GM23248 (cell line): ENCODE data around the gene ZNF184. TPM values are rescaled to one million over a fixed set of nuclear protein-coding genes. Genes with fewer than 3 reads are reported as not detected.

Experiments
- DNase-seq: peaks from one replicate; pipeline ENCODE4 v3.0.0-alpha.2; 2015
- H2AFZ ChIP-seq: fragments of 200-600 bp; sonication (generic); 2 replicates; pipeline ENCODE4 v1.6.1; 2016; ENCODE audit warnings: antibody characterized with exemption
- H3F3A ChIP-seq: fragments of 200-600 bp; sonication (generic); 2 replicates; pipeline ENCODE4 v1.6.1; 2016; ENCODE audit warnings: mild to moderate bottlenecking, antibody characterized with exemption, mixed run types; ENCODE audit not compliant: insufficient read depth
- H3K27ac ChIP-seq: fragments of 200-600 bp; sonication (generic); 2 replicates; pipeline ENCODE4 v1.5.1; 2016; ENCODE audit warnings: mild to moderate bottlenecking
- H3K27me3 ChIP-seq: fragments of 200-600 bp; sonication (generic); replicated peaks from 2 replicates; pipeline ENCODE4 v1.6.1; 2016; ENCODE audit warnings: mild to moderate bottlenecking; ENCODE audit not compliant: insufficient read depth
- H3K36me3 ChIP-seq: fragments of 200-600 bp; sonication (generic); 2 replicates; pipeline ENCODE4 v1.6.1; 2016; ENCODE audit warnings: low read depth, mild to moderate bottlenecking
- H3K4me1 ChIP-seq: fragments of 200-600 bp; sonication (generic); 2 replicates; pipeline ENCODE4 v1.6.1; 2016; ENCODE audit warnings: mild to moderate bottlenecking; ENCODE audit not compliant: insufficient read depth
- H3K4me2 ChIP-seq: fragments of 200-600 bp; sonication (generic); one replicate; pipeline ENCODE4 v1.6.1; 2016; ENCODE audit warnings: mild to moderate bottlenecking; ENCODE audit not compliant: unreplicated experiment
- H3K4me3 ChIP-seq: fragments of 200-600 bp; sonication (generic); 2 replicates; pipeline ENCODE4 v1.5.1; 2016; ENCODE audit warnings: mild to moderate bottlenecking
- H3K79me2 ChIP-seq: fragments of 200-600 bp; sonication (generic); 2 replicates; pipeline ENCODE4 v1.6.1; 2016; ENCODE audit warnings: mild to moderate bottlenecking; ENCODE audit not compliant: insufficient read depth
- H3K9ac ChIP-seq: fragments of 200-600 bp; sonication (generic); 2 replicates; pipeline ENCODE4 v1.6.1; 2016; ENCODE audit warnings: mild to moderate bottlenecking
- H3K9me2 ChIP-seq: fragments of 200-600 bp; sonication (generic); 2 replicates; pipeline ENCODE4 v1.6.1; 2016; ENCODE audit warnings: mixed run types, mild to moderate bottlenecking, moderate library complexity; ENCODE audit not compliant: insufficient read depth
- H3K9me3 ChIP-seq: fragments of 200-600 bp; sonication (generic); one replicate; pipeline ENCODE4 v1.6.1; 2017; ENCODE audit warnings: low read depth
- H4K20me1 ChIP-seq: fragments of 200-600 bp; sonication (generic); 2 replicates; pipeline ENCODE4 v1.6.0; 2016; ENCODE audit not compliant: insufficient read depth
- EZH2 ChIP-seq: fragments of 200-600 bp; sonication (generic); IDR thresholded peaks from 2 replicates; pipeline ENCODE4 v1.6.1; 2018; ENCODE audit warnings: antibody characterized with exemption, mild to moderate bottlenecking; ENCODE audit not compliant: insufficient read depth, poor library complexity, severe bottlenecking
- EZH2phosphoT487 ChIP-seq: fragments of 200-600 bp; sonication (generic); IDR thresholded peaks from 2 replicates; pipeline ENCODE4 v1.6.1; 2018; ENCODE audit warnings: antibody characterized with exemption, moderate library complexity, mild to moderate bottlenecking, low read depth; ENCODE audit not compliant: insufficient read depth
- WGBS, 2 experiments: methylation state at CpG; one replicate each; pipeline ENCODE4 v1.1.6; 2015 to 2017; ENCODE audit warnings: low lambda C conversion rate in 2 of 2, low coverage in 1 of 2; ENCODE audit errors: missing lambda C conversion rate in 2 of 2; 5-methylcytosine and 5-hydroxymethylcytosine counted together
- in situ Hi-C: fragments of 300-500 bp; cut with MboI; formaldehyde crosslinking; loops from 2 replicates; pipeline ENCODE4 v1.15.0; 2020
- polyA plus RNA-seq: library from polyadenylated mRNA; unstranded; fragments of >200 nt; fragmentation: Nextera tagmentation; extraction: Ambion mirVana; gene quantifications from 2 replicates; pipeline ENCODE4 v1.2.1, GENCODE V29; 2016
- total RNA-seq: library from RNA; depleted of rRNA; stranded (reverse); fragments of >200 nt; shearing (Covaris generic); gene quantifications from 2 replicates; pipeline ENCODE4 v1.2.3, GENCODE V29; 2014; rRNA removed

The ZNF184 gene
- total RNA-seq (3.2 and 3.8 TPM in 2 replicates), polyA plus RNA-seq (3.8 TPM in 2 replicates)

DNA sequence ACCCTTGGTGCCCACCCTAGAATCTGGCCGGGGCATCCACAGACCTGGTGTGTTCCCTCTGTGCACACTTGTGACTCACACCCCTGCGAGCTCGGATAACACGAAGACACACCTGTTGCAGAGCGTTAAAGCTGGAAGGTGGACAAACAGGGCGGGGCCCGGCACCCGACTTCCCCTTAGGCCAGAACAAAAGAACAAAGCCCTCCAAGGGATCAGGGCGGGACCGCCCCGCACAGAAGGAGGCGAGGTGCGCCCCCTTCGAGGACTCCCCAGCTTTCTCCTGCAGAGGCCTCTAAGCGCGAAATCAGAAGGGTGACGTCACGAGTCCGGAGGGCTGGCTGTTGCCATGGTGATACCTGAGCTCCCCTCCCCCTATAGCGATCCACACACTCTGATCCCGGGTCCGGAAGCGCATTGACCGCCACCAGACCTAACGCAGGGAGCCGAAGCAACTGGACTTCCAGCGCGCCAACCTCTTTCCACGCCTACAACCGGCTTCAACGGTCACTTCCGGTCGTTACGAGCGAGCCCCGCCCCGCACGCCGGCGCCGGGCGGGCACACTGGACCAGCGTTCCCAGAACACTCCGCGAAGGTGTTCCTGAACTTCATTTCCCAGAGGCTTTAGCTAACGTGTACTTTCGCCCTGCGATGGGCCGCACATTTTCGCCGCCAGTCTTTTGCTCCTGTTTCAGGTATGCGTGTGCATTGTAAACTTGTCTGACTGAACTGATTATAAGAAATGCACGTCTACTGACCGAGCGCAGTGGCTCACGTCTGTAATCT, at the start of gene ZNF184:
Gene ZNF184 (minus strand): TSS at position 489 of the 784 bp plus-strand sequence. CDS start 811 bp downstream, outside the sequence.
- peak within 1 kb of the TSS; percentile 75 for H3K27ac ChIP-seq
- H3K9ac ChIP-seq: peak within 1 kb of the TSS; percentile 83
- in situ Hi-C loops: no loop called here
- no peaks in the 10 kb centered on the region for H3K9me3 ChIP-seq
- H3K36me3 ChIP-seq: 0 out of 2 replicates have a peak, but pooled peaks cover 2% of the 10 kb centered on the region
- no peaks in the 10 kb centered on the region for H3K9me2 ChIP-seq
- H3K79me2 ChIP-seq: peaks cover 14% of the 10 kb centered on the region; the same call in 1 of the 2 replicates
- H3K4me3 ChIP-seq: peak within 1 kb of the TSS; percentile 98
- H3F3A ChIP-seq: peaks cover 13% of the 10 kb centered on the region
- H3K27me3 ChIP-seq: no peaks in the 10 kb centered on the region
- peak; percentile 99 for DNase-seq
- peak within 1 kb of the TSS; percentile 96 for H3K4me2 ChIP-seq
- no peaks in the 10 kb centered on the region for H4K20me1 ChIP-seq
- H3K4me1 ChIP-seq: peaks cover 15% of the 10 kb centered on the region; the same call in 1 of the 2 replicates
- peak within 1 kb of the TSS; percentile 94 for H2AFZ ChIP-seq
- TF ChIP-seq EZH2phosphoT487 (no peak), EZH2 (no peak)
- 1% methylated on average over 55 to 56 of the region's 56 CpGs for WGBS, 2 experiments

DNA sequence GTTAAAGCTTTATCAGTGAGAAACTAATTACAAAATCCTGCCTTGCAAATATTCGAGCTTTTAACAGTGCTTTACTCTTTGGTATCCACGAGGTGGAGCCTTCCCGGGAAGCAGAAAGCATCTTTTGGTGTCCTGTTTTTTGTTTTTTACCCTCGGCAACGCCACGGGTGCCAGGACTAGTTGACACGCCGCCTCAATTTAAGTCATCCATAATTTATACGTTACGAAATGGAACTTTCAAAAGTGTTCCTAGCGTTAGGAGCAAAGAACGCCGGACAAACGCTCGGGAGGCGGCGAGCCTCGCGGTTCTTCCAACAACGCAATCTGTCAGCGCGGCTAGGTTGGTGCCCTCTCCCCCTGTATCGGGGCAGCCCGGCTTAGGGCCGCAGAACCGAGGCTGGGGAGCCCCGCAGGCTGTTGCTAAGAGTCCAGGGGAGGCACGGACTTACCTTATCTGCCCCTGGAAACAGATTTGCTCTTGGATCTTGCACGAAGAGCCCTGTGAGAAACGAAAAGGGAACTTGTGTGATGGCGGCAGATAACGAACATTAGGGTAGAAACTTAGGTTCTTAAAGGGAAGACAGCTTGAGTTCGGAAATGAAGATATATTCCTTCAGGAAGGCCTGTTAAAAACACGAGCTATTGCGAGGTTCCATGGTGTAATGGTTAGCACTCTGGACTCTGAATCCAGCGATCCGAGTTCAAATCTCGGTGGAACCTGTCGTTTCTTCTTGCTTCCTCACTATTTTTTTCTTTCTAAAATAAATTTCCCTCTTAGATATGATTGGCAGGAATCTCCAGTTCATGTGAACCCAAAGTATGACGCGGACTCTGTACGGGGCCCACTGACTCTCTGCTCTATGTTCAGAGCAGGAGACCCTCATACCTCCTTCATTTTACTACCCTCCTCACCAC, 46.2 kb upstream of the ZNF184 start:
- H3K36me3 ChIP-seq: no peaks in the 10 kb centered on the region
- no peak for TF ChIP-seq EZH2phosphoT487
- TF ChIP-seq EZH2: no peak
- in situ Hi-C loops: no loop called here
- H3K9me2 ChIP-seq: no peaks in the 10 kb centered on the region
- DNase-seq: peak; percentile 93
- H3K27me3 ChIP-seq: peaks cover 26% of the 10 kb centered on the region
- H3K27ac ChIP-seq: peak overlapping the region; percentile 85
- H3K4me1 ChIP-seq: 0 out of 2 replicates have a peak, but pooled peaks cover 8% of the 10 kb centered on the region
- H3K9ac ChIP-seq: peak overlapping the region; percentile 91
- no peaks in the 10 kb centered on the region for H3K9me3 ChIP-seq
- 0 to 1% methylated on average over 42 of the region's 42 CpGs for WGBS, 2 experiments
- peak overlapping the region; percentile 91 for H3K4me2 ChIP-seq
- peaks cover 13% of the 10 kb centered on the region for H3F3A ChIP-seq
- H4K20me1 ChIP-seq: no peaks in the 10 kb centered on the region
- H3K4me3 ChIP-seq: peak overlapping the region; percentile 99
- H3K79me2 ChIP-seq: no peaks in the 10 kb centered on the region
- H2AFZ ChIP-seq: peak overlapping the region; percentile 100

DNA sequence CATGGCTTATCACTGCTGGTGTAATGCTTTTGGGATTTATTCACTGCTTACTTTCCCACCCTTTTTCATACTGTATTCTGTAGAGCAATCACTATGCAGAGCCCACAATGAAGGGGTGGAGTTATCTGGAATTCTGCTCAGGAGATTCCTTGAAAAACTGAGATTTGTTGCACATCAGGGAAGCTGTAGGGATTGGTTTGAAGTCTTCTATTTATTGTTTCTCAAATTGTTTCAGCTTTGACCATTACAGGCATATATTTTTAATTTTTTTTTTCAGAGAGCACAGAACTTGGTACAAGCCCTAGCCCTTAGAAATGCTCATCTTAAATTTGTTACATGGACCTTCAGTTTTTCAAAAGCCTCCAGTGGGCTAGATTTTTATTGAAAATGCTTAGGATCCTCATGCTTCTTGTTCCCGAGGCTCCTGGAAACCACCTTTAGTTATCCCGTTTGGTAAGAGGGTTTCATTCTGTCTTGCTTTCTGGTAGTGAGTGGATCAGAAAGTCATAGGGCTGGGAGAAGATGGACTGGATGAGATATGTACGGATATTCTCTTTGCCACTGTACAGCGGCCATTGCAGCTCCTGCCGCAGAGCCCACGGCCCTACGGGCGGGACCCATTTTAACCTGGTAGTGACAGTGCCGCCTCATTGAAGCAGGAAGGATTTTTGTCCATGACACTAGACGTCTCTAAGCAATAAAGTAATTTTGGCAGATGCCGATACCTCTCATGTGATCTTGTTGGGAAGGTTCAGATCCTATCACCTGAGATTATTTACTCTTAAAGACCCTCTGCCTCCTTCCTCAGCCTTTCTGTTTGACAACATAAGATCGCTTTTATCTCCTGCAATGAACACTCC, 45.3 kb upstream of the ZNF184 start:
- H3K36me3 ChIP-seq: no peaks in the 10 kb centered on the region
- H3K27ac ChIP-seq: peak overlapping the region; percentile 85; the same call in 1 of the 2 replicates
- DNase-seq: peak; percentile 51
- no peaks in the 10 kb centered on the region for H4K20me1 ChIP-seq
- no peaks in the 10 kb centered on the region for H3K79me2 ChIP-seq
- TF ChIP-seq EZH2: no peak
- no peak for TF ChIP-seq EZH2phosphoT487
- peak overlapping the region; percentile 99 for H3K4me3 ChIP-seq
- H3K9ac ChIP-seq: peak overlapping the region; percentile 91
- in situ Hi-C loops: no loop called here
- peak overlapping the region; percentile 100 for H2AFZ ChIP-seq
- 2% methylated on average over 12 of the region's 12 CpGs for WGBS, 2 experiments
- peaks cover 30% of the 10 kb centered on the region for H3K27me3 ChIP-seq
- peak overlapping the region; percentile 91 for H3K4me2 ChIP-seq
- H3K4me1 ChIP-seq: 0 out of 2 replicates have a peak, but pooled peaks cover 8% of the 10 kb centered on the region
- no peaks in the 10 kb centered on the region for H3K9me3 ChIP-seq
- no peaks in the 10 kb centered on the region for H3K9me2 ChIP-seq
- H3F3A ChIP-seq: peaks cover 13% of the 10 kb centered on the region
